Measurements from ENCODE around the gene PDK3. TPM values are rescaled to one million over a fixed set of nuclear protein-coding genes. Genes with fewer than 3 reads are reported as not detected.
A peak's percentile ranks its signal among the peaks of the same experiment; 100 is the strongest.

PDK3 gene
- total RNA-seq, 1 donor from 2014 or later, result 19.4 TPM

DNA sequence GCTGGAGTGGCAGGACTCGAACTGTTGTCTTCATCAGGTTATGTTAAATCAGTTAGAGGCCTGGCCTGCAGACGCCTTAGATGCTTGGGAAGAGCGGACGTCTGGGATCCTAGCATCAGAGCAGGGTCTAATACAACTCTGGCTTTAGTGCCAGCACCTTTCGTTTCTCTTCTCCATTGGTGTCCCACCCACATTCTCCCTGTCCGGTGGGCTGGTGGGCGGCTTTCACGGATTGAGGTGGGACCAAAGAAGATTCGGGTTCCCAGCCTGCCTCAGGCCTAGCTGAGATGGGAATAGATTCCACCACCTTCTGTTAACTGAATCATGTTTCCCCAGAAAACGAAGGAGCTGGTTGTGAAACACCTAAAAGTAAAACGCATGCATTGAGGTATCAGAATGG is 939 bp downstream of the PDK3 start:
- intact Hi-C loops (cut with DNase I), result no loop called here
- Histone ChIP-seq H3K27me3 (no peaks in the 10 kb centered on the region), H3K27ac (no peak overlapping the region), H3K9me3 (no peaks in the 10 kb centered on the region), H3K4me1 (no peaks in the 10 kb centered on the region), H3K4me3 (peak overlapping the region; percentile 64), H3K36me3 (no peaks in the 10 kb centered on the region)
- TF ChIP-seq, protein P1, sequence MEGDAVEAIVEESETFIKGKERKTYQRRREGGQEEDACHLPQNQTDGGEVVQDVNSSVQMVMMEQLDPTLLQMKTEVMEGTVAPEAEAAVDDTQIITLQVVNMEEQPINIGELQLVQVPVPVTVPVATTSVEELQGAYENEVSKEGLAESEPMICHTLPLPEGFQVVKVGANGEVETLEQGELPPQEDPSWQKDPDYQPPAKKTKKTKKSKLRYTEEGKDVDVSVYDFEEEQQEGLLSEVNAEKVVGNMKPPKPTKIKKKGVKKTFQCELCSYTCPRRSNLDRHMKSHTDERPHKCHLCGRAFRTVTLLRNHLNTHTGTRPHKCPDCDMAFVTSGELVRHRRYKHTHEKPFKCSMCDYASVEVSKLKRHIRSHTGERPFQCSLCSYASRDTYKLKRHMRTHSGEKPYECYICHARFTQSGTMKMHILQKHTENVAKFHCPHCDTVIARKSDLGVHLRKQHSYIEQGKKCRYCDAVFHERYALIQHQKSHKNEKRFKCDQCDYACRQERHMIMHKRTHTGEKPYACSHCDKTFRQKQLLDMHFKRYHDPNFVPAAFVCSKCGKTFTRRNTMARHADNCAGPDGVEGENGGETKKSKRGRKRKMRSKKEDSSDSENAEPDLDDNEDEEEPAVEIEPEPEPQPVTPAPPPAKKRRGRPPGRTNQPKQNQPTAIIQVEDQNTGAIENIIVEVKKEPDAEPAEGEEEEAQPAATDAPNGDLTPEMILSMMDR (IDR thresholded peaks at IDR 0.05), result no peak
- no peak for DNase-seq
- ATAC-seq, result no peak

DNA sequence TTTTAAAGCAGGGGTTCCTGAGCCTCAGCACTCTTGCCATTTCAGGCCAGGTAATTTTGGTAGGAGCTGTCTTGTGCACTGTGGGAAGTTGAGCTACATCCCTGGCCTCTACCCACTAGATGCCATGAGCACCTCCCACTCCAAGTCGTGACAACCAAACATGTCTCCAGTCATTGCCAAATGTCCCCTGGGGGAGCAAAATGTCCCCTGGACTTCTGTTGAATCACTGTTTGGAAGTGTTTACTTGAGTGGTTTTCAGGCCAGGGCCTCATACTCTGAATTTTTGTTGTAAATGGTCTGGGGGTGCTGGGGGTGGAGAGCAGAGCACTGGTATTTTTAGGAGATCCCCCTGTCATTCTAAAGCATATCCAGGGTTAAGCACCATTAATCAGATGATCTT is 3.2 kb downstream of the PDK3 start:
- H3K36me3 ChIP-seq, result no peaks in the 10 kb centered on the region
- H3K4me3 ChIP-seq, result no peak overlapping the region
- H3K9me3 ChIP-seq, result no peaks in the 10 kb centered on the region
- H3K4me1 ChIP-seq, result no peaks in the 10 kb centered on the region
- intact Hi-C loops (cut with DNase I), result no loop called here
- H3K27me3 ChIP-seq, result no peaks in the 10 kb centered on the region
- no peak for ATAC-seq
- no peak for DNase-seq
- no peak overlapping the region for H3K27ac ChIP-seq
- TF ChIP-seq, protein P1 (IDR thresholded peaks at IDR 0.05), result no peak

DNA sequence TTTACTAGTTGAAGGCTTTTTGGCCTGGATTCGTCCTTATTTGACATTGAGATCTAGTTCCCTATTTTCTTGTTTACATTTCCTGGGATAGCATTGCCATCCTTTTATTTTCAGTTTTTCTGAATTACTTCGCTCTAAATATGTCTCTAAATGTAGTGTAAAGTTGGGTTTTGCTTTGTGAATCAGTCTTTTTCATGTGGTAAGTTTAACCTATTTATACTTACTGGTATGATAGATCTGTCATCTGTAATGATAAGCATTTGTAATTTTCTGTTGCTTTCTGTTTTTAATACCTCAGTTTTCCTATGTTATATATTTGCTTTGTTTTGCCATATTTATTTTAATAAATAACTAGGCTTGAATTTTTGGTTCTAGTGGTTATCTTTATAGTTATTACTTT is 6.7 kb downstream of the PDK3 start:
- Histone ChIP-seq H3K36me3 (no peaks in the 10 kb centered on the region), H3K4me3 (no peak overlapping the region), H3K27ac (no peak overlapping the region), H3K9me3 (no peaks in the 10 kb centered on the region), H3K4me1 (no peaks in the 10 kb centered on the region), H3K27me3 (no peaks in the 10 kb centered on the region)
- TF ChIP-seq, protein P1 (IDR thresholded peaks at IDR 0.05), result no peak
- DNase-seq (no peak), ATAC-seq (no peak)
- intact Hi-C loops (cut with DNase I), result no loop called here

DNA sequence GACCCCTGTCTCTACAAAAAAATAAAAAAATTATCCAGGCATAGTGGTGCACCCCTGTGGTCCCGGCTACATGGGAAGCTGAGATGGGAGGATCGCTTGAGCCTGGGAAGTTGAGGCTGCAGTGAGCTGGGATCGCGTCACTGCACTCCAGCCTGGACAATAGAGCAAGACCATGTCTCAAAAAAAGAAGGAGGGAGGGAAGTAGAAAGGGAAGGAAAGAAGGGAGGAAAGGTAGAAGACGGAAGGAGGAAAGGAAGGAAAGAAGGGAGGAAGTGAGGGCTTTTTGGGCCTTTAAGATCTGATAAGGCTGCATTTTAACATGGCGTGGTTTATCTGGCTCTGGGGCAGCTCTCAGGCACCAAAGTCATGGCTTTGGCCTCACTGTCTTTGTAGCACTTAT is 10.4 kb downstream of the PDK3 start:
- DNase-seq (no peak), ATAC-seq (no peak)
- TF ChIP-seq, protein P1 (IDR thresholded peaks at IDR 0.05), result no peak
- no peaks in the 10 kb centered on the region for H3K9me3 ChIP-seq
- no peaks in the 10 kb centered on the region for H3K4me1 ChIP-seq
- H3K4me3 ChIP-seq, result no peak overlapping the region
- no peaks in the 10 kb centered on the region for H3K36me3 ChIP-seq
- intact Hi-C loops (cut with DNase I), result no loop called here
- no peaks in the 10 kb centered on the region for H3K27me3 ChIP-seq
- no peak overlapping the region for H3K27ac ChIP-seq

DNA sequence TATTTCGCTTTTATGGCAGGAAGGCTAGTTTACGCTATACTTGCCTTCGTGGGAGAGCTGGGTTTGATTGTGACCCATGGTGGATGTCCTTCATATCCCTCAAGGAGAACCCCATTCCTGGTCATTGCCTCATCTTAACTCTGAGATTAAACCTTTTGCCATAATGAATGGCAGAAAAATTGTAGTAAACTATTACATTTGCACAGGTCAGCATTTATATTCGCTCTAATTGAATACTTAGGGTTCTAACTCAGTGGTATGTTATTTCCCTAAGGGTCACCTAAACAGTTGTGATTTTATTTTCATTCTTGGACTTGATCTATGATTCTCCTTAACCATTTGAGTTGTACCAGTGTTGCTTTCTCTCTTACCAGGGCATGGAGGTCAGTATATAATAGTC is 13.4 kb downstream of the PDK3 start:
- Histone ChIP-seq H3K9me3 (no peaks in the 10 kb centered on the region), H3K4me1 (no peaks in the 10 kb centered on the region), H3K4me3 (no peak overlapping the region), H3K27me3 (no peaks in the 10 kb centered on the region), H3K36me3 (no peaks in the 10 kb centered on the region), H3K27ac (peak overlapping the region; percentile 74)
- TF ChIP-seq, protein P1 (IDR thresholded peaks at IDR 0.05), result no peak
- DNase-seq (no peak), ATAC-seq (no peak)
- intact Hi-C loops (cut with DNase I), result no loop called here

DNA sequence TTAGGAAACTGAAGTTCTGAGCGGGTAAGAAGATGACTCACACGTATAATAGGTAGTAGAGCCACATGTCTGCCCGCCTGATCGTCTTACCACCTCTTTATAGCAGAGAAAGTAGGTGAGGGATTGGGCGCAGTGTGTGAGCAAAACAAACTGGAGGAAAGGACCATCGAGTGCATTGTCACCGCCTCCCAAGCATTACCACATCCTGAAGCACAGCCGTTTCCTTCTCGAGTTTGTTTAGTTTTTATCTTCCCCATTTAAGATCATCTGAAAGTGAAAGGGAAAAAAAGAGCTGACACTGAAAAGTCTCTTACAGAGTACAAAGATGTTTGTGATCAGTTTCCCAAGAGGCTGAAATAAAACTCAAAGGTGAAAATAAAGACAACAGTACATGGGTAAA is 14.8 kb downstream of the PDK3 start:
- H3K27ac ChIP-seq, result peak overlapping the region; percentile 74

More for the DNA sequence above, 14.8 kb downstream of the PDK3 start:
- DNase-seq (peak; percentile 64), ATAC-seq (peak; percentile 98)
- TF ChIP-seq, protein P1 (IDR thresholded peaks at IDR 0.05), result no peak
- no peaks in the 10 kb centered on the region for H3K9me3 ChIP-seq
- intact Hi-C loops (cut with DNase I), result no loop called here
- H3K36me3 ChIP-seq, result no peaks in the 10 kb centered on the region
- peak overlapping the region; percentile 23 for H3K4me3 ChIP-seq
- H3K27me3 ChIP-seq, result no peaks in the 10 kb centered on the region
- H3K4me1 ChIP-seq, result no peaks in the 10 kb centered on the region

All from upper lobe of right lung (tissue), 1 donor.